Measurements from ENCODE around the gene RALGAPA2.

RALGAPA2 gene

DNA sequence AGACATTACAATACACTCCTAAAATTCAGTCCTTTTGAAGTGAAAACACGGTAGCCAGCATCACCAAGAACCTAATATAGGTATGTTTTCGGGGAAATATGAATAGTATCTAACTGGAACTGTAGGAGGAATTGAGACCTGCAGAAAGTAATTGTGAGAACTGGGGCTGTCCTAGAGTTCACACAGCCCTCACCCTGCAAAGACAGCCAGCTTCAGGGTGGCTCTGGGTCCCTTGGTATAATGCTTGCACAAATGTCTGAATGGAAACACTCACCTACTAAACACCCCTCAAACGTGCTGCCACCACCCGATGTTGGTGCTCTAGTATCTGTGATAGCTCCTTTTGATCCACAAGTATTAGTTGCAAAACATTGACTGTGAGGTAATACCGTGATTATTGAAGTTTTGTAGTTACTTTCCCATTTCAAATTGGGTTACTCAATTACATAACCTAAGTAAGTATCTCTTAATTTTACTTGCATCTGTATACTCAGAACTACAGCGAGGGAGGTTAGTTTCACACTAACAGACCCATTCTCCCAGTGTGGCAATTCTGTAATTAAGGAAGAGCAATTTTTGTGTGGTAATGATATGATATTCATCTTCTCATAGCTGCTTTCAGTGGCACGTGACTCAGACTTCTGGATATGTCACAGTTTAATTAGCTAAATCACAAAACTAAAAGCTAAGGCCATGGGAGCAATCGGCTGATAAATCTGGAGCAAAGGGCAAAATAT, 215.0 kb downstream of the RALGAPA2 start:
- no peak for DNase-seq (ENCODE audit: low read depth, low spot score)

DNA sequence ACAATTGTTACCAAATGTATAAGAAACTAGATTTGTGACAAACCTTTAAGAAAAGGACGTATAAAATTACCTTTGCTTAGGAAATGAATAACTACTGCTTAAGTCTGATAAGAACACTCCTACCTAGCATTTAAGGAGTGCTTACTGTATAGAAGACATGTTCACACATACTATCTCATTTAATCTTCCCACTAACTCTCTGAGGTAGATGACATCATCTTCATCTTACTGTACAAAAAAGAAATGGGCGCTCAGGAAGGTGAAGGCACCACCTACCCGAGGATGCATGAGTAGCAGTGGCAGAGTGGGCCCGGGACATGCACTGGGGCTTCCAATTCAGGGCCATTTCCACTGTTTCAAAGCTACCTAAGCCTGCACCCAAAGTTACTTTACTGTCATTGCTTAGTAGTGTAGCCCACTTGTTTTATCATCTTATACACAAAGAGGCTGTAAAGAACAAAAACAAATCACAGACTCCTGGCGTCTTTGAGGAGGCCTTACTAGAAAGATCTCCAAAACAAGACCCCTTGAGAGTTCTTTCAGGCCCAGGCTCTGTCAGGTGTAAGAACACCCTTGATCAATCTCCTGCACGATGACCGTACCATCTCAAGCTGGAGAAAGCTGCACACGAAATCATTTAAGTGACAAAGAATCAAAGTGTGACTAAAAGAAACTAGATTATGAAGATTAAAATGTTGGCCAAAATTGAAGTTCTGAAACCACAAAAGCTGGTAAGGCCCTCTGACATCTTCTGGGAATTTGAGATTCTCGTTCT, 216.5 kb downstream of the RALGAPA2 start:
- DNase-seq (ENCODE audit: low read depth, low spot score): no peak

DNA sequence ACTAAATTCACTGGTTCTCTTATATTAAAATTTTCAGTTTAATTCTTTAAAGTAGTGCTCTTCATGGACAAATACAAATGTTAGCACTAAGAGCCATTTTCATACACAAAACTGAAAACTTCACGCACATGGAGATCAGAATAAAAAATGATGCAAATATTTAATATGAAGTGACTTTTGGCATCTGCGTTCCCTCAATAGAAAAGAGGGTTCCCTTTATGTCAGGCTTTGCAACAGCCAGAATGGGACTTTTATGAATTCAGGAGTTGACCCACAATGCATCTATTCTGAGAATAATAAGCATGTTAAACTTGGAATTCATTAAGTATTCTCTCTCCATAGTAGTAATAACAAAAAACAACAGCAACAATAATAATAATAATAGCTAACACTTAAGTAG, 218.7 kb downstream of the RALGAPA2 start:
- no peak for DNase-seq (ENCODE audit: low read depth, low spot score)

DNA sequence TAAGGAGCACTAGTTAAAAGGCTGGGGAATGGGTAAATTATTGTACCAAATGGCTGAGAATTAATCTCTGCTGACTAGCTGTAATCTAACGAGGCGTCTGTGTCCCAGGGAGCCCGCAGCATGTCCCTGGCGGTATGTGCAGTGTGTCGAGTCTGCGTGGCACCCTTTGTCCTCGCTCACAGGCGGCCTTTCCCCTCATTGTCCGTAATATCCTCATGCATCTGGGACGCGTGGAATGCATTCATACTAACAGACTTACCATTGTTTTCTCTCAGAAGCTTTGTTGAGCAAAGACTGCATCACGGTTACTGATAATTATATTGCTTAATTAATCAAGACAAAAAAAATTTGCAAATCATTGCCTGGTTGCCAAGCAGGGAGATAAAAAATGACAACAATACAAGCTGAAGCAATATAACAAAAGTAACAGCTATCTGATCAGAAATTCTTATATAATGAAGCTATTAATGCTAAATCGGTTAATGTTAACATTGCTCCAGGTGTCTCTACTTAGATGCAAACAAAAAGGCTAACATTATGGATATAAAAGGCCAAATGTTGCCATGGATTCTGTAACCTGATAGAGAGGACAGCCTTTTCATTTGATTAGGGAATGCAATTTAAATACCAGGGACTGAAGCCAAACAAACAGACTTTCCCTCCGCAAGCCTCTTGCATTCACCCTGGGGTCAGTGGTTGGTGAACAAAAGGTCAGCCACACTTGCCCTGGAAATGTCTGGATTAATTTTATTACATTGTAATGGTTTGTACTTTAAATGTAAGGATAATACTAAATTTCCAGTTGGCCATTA, 219.7 kb downstream of the RALGAPA2 start:
- DNase-seq (ENCODE audit: low read depth, low spot score): no peak

DNA sequence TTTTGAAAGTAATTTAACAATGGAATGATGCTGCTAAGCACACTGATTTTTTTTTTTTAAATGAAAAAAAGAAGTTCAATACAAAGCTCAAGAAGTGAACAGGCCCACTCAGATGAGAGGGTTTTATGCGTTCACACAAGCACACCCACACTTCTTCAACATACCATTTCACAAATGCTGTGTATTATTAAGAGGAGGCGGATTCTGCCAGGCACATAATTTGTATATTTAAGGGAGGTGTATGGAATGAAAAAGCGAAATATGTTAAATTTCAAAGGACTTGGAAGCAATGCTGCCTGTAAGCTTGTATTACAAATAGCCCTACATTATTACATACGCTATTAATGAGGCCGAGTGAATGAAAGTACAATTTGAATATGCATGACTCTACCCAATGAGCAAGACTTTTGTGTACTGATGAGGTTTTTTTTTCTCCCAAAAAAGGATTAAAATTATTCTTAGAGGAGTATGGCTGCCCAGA, 220.6 kb downstream of the RALGAPA2 start:
- DNase-seq (ENCODE audit: low read depth, low spot score): no peak

DNA sequence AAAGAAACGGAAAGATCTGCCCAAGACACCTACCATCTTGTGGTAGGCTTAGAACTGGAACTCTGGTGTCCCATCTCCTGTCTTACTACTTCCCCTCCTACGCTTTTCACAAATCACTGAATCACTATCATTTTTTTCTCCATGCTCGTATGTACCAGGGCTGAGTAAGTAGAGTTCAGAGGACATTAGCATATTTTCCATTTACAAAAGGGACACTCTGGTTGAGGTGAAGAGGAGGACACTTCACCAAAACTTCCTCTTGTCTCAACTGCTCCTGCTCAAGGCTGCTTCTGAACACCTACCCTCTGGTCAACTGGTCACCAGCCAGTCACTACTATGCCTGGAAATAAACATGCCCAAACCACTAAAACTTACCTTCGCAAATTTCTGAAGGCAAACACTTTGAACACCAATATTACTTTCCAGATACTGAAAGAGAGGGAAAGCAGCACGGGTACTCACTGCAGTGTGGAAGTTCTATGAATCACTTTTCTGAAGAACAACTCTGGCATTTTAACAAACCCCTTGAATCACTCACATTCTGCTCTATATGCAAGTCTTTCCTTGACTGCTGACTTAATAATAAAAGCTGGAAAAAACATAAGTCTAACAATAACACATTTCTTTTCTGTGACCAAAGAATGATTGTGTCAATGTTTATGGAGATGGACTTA, 221.2 kb downstream of the RALGAPA2 start:
- no peak for DNase-seq (ENCODE audit: low read depth, low spot score)

DNA sequence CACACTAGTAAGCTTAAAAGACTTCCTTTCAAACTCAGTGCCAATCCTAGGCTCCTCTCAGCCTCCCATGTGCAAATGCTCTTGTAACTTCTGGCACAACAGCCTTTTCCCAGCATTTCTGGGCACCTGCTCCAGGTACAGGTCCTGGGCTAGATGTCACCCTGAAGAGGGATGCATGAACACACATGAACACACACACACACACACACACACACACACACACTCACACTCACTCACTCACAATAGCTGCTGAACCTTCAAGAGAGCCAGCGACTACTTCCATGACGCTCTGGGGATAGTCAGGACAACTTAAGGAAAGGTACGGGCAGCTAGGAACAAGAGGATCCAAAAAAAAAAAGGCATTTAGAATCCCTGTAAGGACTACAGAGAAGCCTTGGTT, 221.8 kb downstream of the RALGAPA2 start:
- no peak for DNase-seq (ENCODE audit: low read depth, low spot score)

DNA sequence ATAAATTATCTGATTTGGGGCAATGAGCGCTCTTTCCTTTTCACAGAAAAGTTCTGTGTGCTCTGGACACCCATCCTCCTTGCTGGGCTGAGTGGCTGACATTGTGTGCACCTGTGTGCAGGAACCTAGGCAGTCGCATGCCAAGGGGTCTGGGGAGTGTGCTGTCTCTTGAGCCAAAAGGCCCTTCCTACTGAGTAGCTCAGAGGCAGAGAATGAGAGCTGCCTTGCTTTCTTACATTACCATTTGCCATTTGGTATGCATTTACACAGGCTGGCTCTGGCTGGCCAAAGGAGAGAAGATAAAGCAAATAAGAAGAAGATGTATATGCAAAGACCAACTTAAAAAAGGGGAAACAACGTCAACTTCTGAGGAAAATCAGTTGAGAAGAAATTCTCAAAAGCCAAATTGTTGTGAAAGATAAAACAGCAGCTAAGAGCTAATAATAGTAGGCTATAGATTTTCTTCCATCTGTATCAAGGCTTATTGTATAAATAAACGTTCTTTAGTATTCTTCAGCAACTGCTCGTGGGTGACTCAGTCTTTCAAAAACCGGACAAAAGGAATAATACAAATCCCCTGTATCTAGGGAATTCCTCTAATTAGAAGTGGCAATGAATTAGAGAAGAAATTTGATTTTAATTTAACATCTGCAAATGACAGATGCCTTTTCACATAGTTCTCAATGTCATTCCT, 222.6 kb downstream of the RALGAPA2 start:
- DNase-seq (ENCODE audit: low read depth, low spot score): no peak

DNA sequence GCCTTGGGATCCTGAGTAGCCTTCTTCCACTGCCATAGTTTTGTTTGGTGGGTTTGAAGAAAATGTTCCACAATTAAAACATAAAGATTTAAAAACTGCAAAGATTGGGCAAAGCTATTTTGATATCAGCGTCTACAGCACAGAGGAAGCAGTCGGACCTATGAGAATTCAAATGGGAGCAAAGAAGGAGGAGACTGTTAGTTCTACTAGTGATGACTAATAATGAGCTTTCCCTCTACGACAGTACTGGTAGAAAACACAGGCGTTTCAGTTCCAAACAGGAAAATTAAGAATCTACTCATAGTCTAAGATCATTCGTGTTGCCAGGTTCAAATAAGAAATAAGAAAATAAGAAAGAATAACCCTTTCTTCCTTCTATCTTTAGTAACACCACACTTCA, 223.4 kb downstream of the RALGAPA2 start:
- DNase-seq (ENCODE audit: low read depth, low spot score): no peak

DNA sequence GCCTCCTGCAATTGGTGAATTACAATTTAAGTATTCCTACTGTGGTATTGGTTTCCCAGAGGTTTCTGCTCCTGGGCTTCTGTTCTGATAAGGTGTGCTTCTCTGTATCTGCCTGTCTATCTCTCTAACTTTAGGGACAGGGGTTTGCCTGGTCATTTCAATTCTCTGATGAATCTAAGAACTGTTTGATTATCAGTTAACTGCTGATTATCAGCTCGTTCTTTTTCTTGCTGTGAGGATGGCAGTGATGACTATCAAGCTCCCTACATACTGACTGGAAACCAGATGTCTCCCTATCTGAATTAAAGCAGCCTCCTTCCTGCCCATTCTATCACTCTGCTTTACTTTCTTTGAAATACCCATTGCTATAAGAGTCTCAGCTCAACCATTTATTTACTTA, 224.1 kb downstream of the RALGAPA2 start:
- no peak for DNase-seq (ENCODE audit: low read depth, low spot score)

DNA sequence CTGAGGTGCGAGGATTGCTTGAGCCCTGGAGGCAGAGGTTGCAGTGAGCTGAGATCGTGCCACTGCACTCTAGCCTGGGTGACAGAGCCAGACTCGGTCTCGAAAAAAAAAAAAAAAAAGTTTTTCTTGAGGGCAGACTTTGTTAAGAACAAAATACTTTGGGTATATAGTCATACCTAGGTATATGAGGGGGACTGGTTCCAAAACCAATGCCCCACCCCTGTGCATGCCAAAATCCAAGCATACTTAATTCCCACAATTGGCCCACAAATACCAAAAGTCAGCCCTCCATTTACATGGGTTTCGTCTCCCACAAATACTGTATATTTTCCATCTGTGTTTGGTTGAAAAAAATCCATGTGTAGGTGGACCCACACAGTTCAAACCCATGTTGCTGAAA, 224.6 kb downstream of the RALGAPA2 start:
- DNase-seq (ENCODE audit: low read depth, low spot score): no peak

DNA sequence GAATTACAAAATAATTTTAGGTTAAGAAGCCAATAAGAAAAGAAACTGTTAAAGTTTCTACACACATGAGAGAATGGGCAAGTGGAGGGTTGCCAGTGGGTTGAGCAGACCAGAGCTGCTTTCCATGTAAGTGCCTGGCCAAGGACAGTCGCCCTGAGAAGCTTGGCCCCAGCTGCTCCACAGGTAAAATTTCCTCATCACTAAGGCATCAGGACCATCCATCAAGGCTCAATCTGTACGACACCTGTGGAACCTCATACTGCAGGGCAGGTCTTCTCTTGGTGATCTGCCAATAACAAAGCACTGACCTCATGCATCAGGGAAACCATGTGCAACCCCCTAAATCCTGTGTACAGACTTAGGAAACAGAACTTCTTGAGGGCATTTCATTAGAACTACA, 229.1 kb downstream of the RALGAPA2 start:
- DNase-seq (ENCODE audit: low read depth, low spot score): no peak

DNA sequence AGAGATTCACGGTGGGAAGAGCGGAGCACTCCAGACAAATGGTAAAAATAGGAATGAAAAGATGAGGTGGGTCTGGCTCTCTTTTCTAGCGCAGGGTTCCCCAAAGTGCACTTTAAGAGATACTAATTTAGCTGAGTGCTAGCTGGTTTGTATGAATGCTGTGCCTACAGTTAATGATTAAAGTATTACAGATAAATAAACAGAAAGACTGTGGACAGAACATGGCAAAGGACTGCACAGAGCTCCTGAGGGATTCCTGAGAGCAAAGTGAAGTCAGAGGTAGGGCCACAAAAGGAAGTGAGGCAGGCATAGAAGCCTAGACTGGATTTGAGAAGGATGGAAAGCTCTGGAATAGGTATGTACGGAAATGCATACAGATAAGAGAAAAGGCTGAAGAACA, 230.0 kb downstream of the RALGAPA2 start:
- DNase-seq (ENCODE audit: low read depth, low spot score): no peak

DNA sequence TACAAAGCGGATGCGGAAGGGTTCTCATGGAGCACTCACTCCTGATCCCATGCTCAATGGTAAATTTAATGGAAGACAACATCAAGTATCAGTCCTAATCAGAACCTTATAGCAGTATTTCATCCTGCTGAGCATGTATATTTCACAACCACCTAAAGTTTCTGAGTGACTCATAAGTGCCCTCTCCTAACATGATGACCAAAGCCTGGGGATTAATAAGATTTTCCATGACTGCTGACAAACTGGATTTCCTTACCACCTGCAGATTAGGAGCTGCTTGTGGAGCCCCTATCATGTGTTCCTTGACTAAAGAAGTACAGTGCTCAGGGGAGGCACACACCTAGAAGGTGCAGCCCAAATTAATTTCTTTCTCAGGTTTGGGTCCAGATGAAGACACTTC, 231.8 kb downstream of the RALGAPA2 start:
- DNase-seq (ENCODE audit: low read depth, low spot score): no peak

DNA sequence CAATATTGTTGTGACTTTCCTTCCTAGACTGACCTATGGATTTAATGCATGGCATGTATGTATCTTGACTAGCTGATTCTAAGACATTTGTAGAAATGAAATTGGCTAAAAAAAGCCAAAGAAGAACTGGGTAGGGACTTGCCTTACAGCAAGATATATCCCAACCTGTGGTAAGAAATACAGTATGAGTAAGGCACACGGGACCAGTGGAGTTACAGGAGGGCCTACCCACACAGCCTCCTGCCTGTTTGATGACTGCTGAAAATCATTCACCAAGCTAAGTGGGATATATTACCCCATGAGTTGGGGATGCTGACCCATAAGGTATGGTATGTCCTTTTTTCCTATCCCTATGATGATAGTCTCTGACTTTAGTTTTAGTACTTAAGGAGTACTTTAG, 232.3 kb downstream of the RALGAPA2 start:
- DNase-seq (ENCODE audit: low read depth, low spot score): no peak

DNA sequence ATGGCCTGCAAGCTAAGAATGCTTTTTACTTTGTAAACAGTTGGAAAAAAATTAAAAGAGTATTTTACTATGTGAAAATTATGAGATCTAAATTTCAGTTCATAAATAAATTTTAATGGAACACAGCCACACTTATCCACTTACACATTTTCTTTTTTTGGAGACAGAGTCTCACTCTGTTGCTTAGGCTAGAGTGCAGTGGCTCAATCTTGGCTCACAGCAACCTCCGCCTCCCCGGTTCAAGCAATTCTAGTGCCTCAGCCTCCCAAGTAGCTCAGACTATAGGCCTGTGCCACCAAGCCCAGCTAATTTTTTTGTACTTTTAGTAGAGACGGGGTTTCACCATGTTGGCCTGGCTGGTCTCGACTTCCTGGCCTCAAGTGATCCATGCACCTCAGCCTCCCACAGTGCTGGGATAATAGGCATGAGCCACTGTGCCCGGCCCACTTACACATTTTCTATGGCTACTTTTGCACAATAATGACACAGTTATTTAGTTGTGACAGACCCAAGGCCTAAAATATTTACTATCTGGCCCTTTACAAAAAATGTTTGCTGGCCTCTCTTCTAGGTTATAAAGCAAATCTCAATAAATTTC, 234.9 kb downstream of the RALGAPA2 start:
- no peak for DNase-seq (ENCODE audit: low read depth, low spot score)

DNA sequence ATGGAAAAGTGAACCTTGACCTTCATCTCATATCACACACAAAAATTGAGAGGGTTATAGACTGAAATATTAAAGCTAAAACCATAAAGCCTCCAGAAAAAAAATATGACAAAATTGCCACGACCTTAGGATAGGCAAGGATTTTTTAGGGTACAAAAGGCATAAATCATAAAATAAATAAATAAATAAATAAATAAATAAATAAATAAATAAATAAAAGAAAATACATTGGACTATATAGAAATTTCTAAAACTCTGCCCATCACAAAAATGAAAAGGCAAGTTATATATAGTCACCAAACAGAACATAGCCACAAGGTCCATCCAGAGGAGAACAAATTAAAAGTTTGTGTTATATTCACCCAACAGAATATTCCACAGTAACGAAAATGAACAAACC, 235.9 kb downstream of the RALGAPA2 start:
- no peak for DNase-seq (ENCODE audit: low read depth, low spot score)

DNA sequence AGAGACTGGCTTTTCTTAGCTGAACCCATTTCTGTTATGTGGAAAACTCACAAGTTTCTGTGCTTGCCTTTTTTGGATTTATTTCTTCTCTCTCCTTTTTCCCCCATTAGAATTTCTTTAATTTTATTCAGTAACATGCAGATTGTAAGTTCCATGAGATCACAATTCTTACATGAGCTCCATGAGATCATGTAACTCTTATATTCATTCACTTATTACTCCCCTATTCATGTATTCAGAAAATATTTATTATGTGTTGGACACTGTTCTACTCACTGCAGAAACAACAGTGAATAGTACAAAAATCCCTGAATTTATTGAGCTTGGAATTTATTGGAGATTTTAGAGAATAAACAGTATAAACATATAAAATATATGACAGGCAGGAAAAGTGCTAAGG, 238.8 kb downstream of the RALGAPA2 start:
- DNase-seq (ENCODE audit: low read depth, low spot score): no peak

DNA sequence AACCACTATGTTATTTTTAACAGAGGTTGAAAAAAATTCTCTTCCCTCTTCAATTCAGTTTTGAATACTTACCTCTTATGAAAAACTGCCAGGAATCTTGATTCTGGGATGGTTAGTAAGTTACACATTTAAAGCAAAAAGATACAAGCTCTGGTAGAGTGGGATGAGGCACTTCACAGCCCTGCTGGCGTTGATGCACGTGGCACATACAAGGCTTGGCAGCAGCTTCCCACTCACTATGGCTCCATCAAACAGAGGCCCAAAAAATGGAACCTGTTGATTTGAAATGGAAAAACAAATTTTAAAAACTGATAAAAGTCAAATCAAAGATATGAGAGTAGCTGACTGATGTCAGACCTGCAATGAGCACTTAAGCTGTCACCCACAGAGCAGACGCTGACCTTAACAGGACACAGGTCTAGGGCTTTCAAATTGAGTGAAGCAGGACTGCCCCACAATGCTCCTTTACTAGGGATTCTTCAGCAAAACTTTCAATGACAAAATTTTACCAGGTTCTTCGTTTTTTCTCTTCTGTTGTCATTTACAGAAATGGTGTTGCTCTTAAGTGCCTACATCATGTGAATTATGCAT, 239.7 kb downstream of the RALGAPA2 start:
- DNase-seq (ENCODE audit: low read depth, low spot score): no peak

DNA sequence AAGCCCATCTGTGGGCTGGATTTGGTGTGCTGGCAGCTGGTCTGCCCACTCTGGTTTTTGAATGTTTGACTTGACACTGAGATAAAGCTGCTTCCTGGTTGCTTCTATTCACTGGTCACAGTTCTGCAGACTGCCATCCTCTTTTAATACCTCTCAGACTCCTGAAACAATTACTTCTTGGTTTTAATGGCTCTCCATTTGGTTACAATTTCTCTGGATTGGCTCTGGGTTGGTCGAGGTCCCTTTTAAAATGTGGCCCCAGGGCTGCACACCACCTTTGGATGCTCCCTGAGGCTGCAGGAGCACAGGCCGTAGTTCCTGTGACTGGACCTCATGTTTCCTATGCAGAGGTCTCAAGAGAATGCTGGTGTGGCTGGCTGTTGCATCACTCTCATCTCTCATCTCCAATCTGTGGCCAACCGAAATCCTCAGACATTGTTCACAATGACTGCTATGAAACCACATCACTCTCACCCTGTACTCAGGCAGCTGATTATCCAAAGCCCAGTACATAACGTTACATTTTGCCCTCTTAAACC, 246.0 kb downstream of the RALGAPA2 start:
- no peak for DNase-seq (ENCODE audit: low read depth, low spot score)

Measured in smooth muscle cell of the brain vasculature (primary cell).